HepG2 (cell line): ENCODE data around the gene ATP11C. TPM values are rescaled to one million over a fixed set of nuclear protein-coding genes. Genes with fewer than 3 reads are reported as not detected.

Source experiments
- ATAC-seq: fragments of 200-7000 bp; cut with Tn5 transposase; 3 replicates; pipeline ENCODE4 v1.9.1; 2020; ENCODE audit warnings: mild to moderate bottlenecking, moderate library complexity
- BruUV-seq: library from RNA; stranded (reverse); fragments of 400-500 nt; replicated peaks from 2 replicates; lab custom pipeline; 2021; lab: Mats Ljungman, UMichigan
- CTCF ChIA-PET: fragments of 300-600 bp; formaldehyde crosslinking; extraction: SDS; loops from one replicate; lab custom pipeline; 2021; ENCODE audit warnings: low total read pairs, inconsistent platforms, low intra/inter-chr PET ratio; lab: Yijun Ruan, JAX
- POLR2A ChIA-PET: fragments of 350-600 bp; sonication (Branson Sonifier 250); formaldehyde crosslinking; loops from one replicate; lab custom pipeline; 2020; ENCODE audit warnings: antibody characterized with exemption, inconsistent platforms; lab: Yijun Ruan, JAX
- DNase-seq: peaks from one replicate; pipeline ENCODE4 v3.0.0-alpha.2; 2015; ENCODE audit warnings: low spot score
- FAIRE-seq: peaks from 3 replicates; lab custom pipeline; 2011; peaks lifted over from hg19 to GRCh38; lab: Jason Lieb, UNC
- H2AFZ ChIP-seq: one replicate; pipeline ENCODE4 v1.6.1; 2011; ENCODE audit warnings: low read length, inconsistent platforms
- H3K27ac ChIP-seq: fragments of 300-600 bp; 3 replicates; pipeline ENCODE4 v1.8.0; 2011; ENCODE audit warnings: mixed run types, mild to moderate bottlenecking, mixed read lengths, low read length, inconsistent platforms; ENCODE audit not compliant: insufficient read depth; ENCODE audit errors: extremely low read length
- H3K27me3 ChIP-seq, 2 experiments: fragments of 200-600 bp in 1 of 2; 2 replicates in 1 of 2; 3 replicates in 1 of 2; pipeline versions ENCODE4 v1.6.0 to v1.8.0; 2011; ENCODE audit warnings: low read length in 2 of 2, mild to moderate bottlenecking in 2 of 2, moderate library complexity in 2 of 2, inconsistent platforms in 1 of 2; ENCODE audit not compliant: insufficient read depth in 2 of 2, control insufficient read depth in 1 of 2
- H3K36me3 ChIP-seq, 2 experiments: fragments of 200-600 bp in 1 of 2; replicated peaks in 1 of 2; 2 replicates in 1 of 2; 3 replicates in 1 of 2; pipeline versions ENCODE4 v1.5.1 to v1.8.0; 2011; ENCODE audit warnings: low read length in 2 of 2, inconsistent platforms in 1 of 2; ENCODE audit not compliant: insufficient read depth in 2 of 2, control insufficient read depth in 1 of 2
- H3K4me1 ChIP-seq: 2 replicates; pipeline ENCODE4 v1.5.1; 2012; ENCODE audit warnings: low read length, inconsistent platforms; ENCODE audit not compliant: insufficient read depth
- H3K4me2 ChIP-seq: 2 replicates; pipeline ENCODE4 v1.6.0; 2011; ENCODE audit warnings: low read depth, low read length, inconsistent platforms
- H3K4me3 ChIP-seq, 3 experiments: fragments of 200-600 bp in 1 of 3; sonication (generic), shearing (Covaris generic) in 1 of 3; replicated peaks in 1 of 3; 2 replicates each; pipeline ENCODE4 v1.5.1; 2011 to 2016; ENCODE audit warnings: low read length in 3 of 3, inconsistent platforms in 2 of 3, low read depth in 2 of 3, mild to moderate bottlenecking in 2 of 3, control low read depth in 1 of 3, mixed read lengths in 1 of 3; ENCODE audit not compliant: insufficient read depth in 1 of 3
- H3K79me2 ChIP-seq: one replicate; pipeline ENCODE4 v1.6.1; 2011; ENCODE audit warnings: low read length, inconsistent platforms; ENCODE audit not compliant: insufficient read depth
- H3K9ac ChIP-seq: 2 replicates; pipeline ENCODE4 v1.6.0; 2011; ENCODE audit warnings: mild to moderate bottlenecking, low read depth, low read length, inconsistent platforms; ENCODE audit not compliant: insufficient read depth
- H3K9me3 ChIP-seq: 2 replicates; pipeline ENCODE4 v1.5.1; 2012; ENCODE audit warnings: mild to moderate bottlenecking, low read length
- H4K20me1 ChIP-seq: 2 replicates; pipeline ENCODE4 v1.6.0; 2011; ENCODE audit warnings: inconsistent platforms, mild to moderate bottlenecking, low read length, moderate library complexity; ENCODE audit not compliant: insufficient read depth
- AGO2 ChIP-seq: fragments of 200-400 bp; formaldehyde crosslinking; optimal IDR thresholded peaks from 2 replicates; pipeline ENCODE3; 2017; ENCODE audit warnings: mild to moderate bottlenecking, low read depth, low read length, moderate library complexity
- ATF7-NPFF ChIP-seq: sonication (generic); formaldehyde crosslinking; IDR thresholded peaks from 2 replicates; pipeline ENCODE4 v1.8.1; 2023; ENCODE audit warnings: mild to moderate bottlenecking, low read depth, missing genetic modification reagents, moderate library complexity
- ISL2 ChIP-seq: sonication (generic); formaldehyde crosslinking; IDR thresholded peaks from 2 replicates; pipeline ENCODE4 v1.5.0; 2020; ENCODE audit warnings: missing genetic modification reagents
- KLF16 ChIP-seq, 2 experiments: sonication (generic) in 1 of 2; formaldehyde crosslinking in 1 of 2; IDR thresholded peaks; 2 replicates each; pipeline versions ENCODE4 v1.6.1 to v1.8.0; 2016 to 2023; ENCODE audit warnings: missing genetic modification reagents in 2 of 2, missing compliant biosample characterization in 1 of 2
- LBX2 ChIP-seq: sonication (generic); formaldehyde crosslinking; IDR thresholded peaks from 2 replicates; pipeline ENCODE4 v1.5.0; 2020; ENCODE audit warnings: missing genetic modification reagents, mild to moderate bottlenecking, borderline replicate concordance
- MAFG ChIP-seq: sonication (generic); formaldehyde crosslinking; IDR thresholded peaks from 2 replicates; pipeline ENCODE4 v1.5.1; 2020; ENCODE audit warnings: mild to moderate bottlenecking, missing genetic modification reagents
- NFAT5 ChIP-seq: sonication (generic); formaldehyde crosslinking; IDR thresholded peaks from 2 replicates; pipeline ENCODE4 v1.4.0; 2020; ENCODE audit warnings: missing genetic modification reagents
- NFIB ChIP-seq: sonication (generic); formaldehyde crosslinking; IDR thresholded peaks from 2 replicates; pipeline ENCODE4 v1.9.0; 2021; ENCODE audit warnings: missing genetic modification reagents, mild to moderate bottlenecking, borderline replicate concordance
- RARA ChIP-seq: IDR thresholded peaks from 2 replicates; pipeline ENCODE4 v1.6.1; 2016; ENCODE audit warnings: missing genetic modification reagents, missing compliant biosample characterization
- SAP130 ChIP-seq: IDR thresholded peaks from 2 replicates; pipeline ENCODE4 v1.6.1; 2016; ENCODE audit warnings: low read depth
- ZBTB21 ChIP-seq: sonication (generic); formaldehyde crosslinking; IDR thresholded peaks from 2 replicates; pipeline ENCODE4 v1.4.0; 2020; ENCODE audit warnings: missing genetic modification reagents
- ZFX ChIP-seq: sonication (generic); formaldehyde crosslinking; IDR thresholded peaks from 2 replicates; pipeline ENCODE4 v1.4.0; 2020; ENCODE audit warnings: mild to moderate bottlenecking, low read depth, missing genetic modification reagents, moderate library complexity
- ZNF3 ChIP-seq: IDR thresholded peaks from 2 replicates; pipeline ENCODE4 v1.7.0; 2017; ENCODE audit warnings: inconsistent platforms
- ZNF501 ChIP-seq: sonication (generic); formaldehyde crosslinking; IDR thresholded peaks from 2 replicates; pipeline ENCODE4 v1.5.1; 2020; ENCODE audit warnings: mild to moderate bottlenecking, moderate library complexity, missing genetic modification reagents
- ZNF891 ChIP-seq: sonication (generic); formaldehyde crosslinking; IDR thresholded peaks from 2 replicates; pipeline ENCODE4 v1.5.0; 2020; ENCODE audit warnings: mild to moderate bottlenecking, missing genetic modification reagents
- ZXDC ChIP-seq: sonication (generic); formaldehyde crosslinking; IDR thresholded peaks from 2 replicates; pipeline ENCODE4 v1.5.0; 2020; ENCODE audit warnings: mild to moderate bottlenecking, missing genetic modification reagents
- WGBS: methylation state at CpG from one replicate; pipeline ENCODE4 v1.1.6; 2017; ENCODE audit warnings: low lambda C conversion rate; 5-methylcytosine and 5-hydroxymethylcytosine counted together
- in situ Hi-C: cut with HindIII; loops from 2 replicates; pipeline ENCODE4 v1.10.0; 2017; ENCODE audit warnings: low pct_unique_long_range_greater_than_20kb; ENCODE audit not compliant: extremely low pct_ligation_motif_present
- intact Hi-C: fragments of 100-400 bp; cut with micrococcal nuclease; formaldehyde crosslinking; loops from one replicate; pipeline ENCODE4 v1.10.0; 2022; ENCODE audit not compliant: unreplicated experiment
- polyA plus RNA-seq, 8 experiments: library from polyadenylated mRNA; depleted of rRNA in 3 of 8; stranded (reverse) in 7 of 8; unstranded in 1 of 8; fragments of >200 nt; fragmentation: Illumina TruSeq in 4 of 8; extraction: Trizol in 4 of 8; gene quantifications; 2 replicates each; pipeline versions ENCODE4 v1.2.1 to v1.2.3, GENCODE V29; 2011 to 2016; ENCODE audit warnings: low read depth in 4 of 8, missing spikeins in 1 of 8, mixed read lengths in 1 of 8; ENCODE audit not compliant: insufficient read depth in 1 of 8
- total RNA-seq, 5 experiments: library from RNA; depleted of rRNA; stranded (reverse); fragments of >200 nt; fragmentation: Illumina TruSeq; extraction: Trizol; gene quantifications; 2 replicates each; pipeline ENCODE4 v1.2.3, GENCODE V29; 2016; ENCODE audit warnings: low read depth in 1 of 5

The ATP11C gene
- total and polyA plus RNA-seq, 2 of the 13 experiments (the other 11 are each of a cell fraction or from before 2014, with no cell fraction given), result 8.5 to 16.9 TPM

- TF ChIP-seq ZFX (CRISPR knock-in tag) (no peak), ZXDC (CRISPR knock-in tag) (no peak), RARA (CRISPR knock-in tag) (no peak), NFIB (CRISPR knock-in tag) (no peak)
Observed at GRCh38 chrX:139795196-139795595, 137.7 kb downstream of the ATP11C start (continued).

- ATAC-seq, result no peak
- H3K4me1 ChIP-seq, result no peaks in the 10 kb centered on the region
- H3K27ac ChIP-seq, result no peak overlapping the region
- no peak overlapping the region for H2AFZ ChIP-seq
- no peaks in the 10 kb centered on the region for H4K20me1 ChIP-seq
- intact Hi-C loops, result no loop called here
- BruUV-seq, result no TSS peak
- FAIRE-seq, result no peak
- ChIA-PET POLR2A (no interaction called here), CTCF (no interaction called here)
- no peak for DNase-seq
- peaks cover 0 to 4% of the 10 kb centered on the region in 2 experiments; a peak in 2 of 5 replicates for H3K36me3 ChIP-seq
- H3K4me2 ChIP-seq, result no peak overlapping the region
- no peaks in the 10 kb centered on the region for H3K9me3 ChIP-seq
- in situ Hi-C loops, result no loop called here
- 95% methylated on average over 2 of the region's 2 CpGs for WGBS
- H3K9ac ChIP-seq, result no peak overlapping the region
- H3K27me3 ChIP-seq, result no peaks in the 10 kb centered on the region
- H3K79me2 ChIP-seq, result no peaks in the 10 kb centered on the region
- H3K4me3 ChIP-seq, result no peak overlapping the region
- TF ChIP-seq ZBTB21, result no peak
- no peak for TF ChIP-seq ISL2 (CRISPR knock-in tag)
- no peak for TF ChIP-seq LBX2
- no peak for TF ChIP-seq AGO2
- TF ChIP-seq ATF7-NPFF (CRISPR knock-in tag), result no peak
- TF ChIP-seq ZNF501 (CRISPR knock-in tag), result no peak
- TF ChIP-seq MAFG (CRISPR knock-in tag), result no peak
- TF ChIP-seq KLF16 (CRISPR knock-in tag; IDR thresholded peaks at IDR 0.05), result no peak
- no peak for TF ChIP-seq ZNF891
- TF ChIP-seq SAP130 (CRISPR knock-in tag), result no peak
- TF ChIP-seq NFAT5 (CRISPR knock-in tag), result no peak
- no peak for TF ChIP-seq ZNF3
Observed at GRCh38 chrX:139787601-139788000, 145.3 kb downstream of the ATP11C start.
